Effector CD8-positive, alpha-beta T cell (primary cell): ENCODE data around the gene RPUSD1.
"Not testable (repeated sequence)": the region's sequence is repeated elsewhere in the genome, so short reads cannot be mapped to it uniquely, and the experiment has no call there.

Experiments
- DNase-seq: peaks from one replicate; lab custom pipeline; 2025; lab: John Stamatoyannopoulos, UW

RPUSD1 gene

DNA sequence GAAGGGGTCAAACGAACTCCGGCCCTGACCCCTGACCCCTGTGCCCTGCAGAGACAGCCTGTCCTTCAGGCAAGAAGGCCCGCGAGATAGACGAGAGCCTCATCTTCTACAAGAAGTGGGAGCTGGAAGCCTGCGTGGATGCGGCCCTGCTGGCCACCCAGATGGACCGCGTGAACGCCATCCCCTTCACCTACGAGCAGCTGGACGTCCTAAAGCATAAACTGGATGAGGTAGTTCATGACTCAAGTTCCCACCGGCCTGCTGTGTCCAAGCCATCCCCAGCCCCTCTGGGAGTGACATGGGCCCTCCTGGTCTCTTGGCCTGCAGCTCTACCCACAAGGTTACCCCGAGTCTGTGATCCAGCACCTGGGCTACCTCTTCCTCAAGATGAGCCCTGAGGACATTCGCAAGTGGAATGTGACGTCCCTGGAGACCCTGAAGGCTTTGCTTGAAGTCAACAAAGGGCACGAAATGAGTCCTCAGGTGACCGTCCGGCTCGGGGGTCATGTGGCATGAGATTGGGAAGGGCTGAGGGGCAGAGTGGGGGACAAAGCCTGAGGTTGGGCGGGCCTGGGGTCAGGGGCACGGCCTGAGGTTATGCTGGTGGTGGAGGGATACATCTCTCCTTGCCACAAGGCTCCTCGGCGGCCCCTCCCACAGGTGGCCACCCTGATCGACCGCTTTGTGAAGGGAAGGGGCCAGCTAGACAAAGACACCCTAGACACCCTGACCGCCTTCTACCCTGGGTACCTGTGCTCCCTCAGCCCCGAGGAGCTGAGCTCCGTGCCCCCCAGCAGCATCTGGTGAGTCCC lies 22.0 kb downstream of the RPUSD1 start:
- no peak for DNase-seq

DNA sequence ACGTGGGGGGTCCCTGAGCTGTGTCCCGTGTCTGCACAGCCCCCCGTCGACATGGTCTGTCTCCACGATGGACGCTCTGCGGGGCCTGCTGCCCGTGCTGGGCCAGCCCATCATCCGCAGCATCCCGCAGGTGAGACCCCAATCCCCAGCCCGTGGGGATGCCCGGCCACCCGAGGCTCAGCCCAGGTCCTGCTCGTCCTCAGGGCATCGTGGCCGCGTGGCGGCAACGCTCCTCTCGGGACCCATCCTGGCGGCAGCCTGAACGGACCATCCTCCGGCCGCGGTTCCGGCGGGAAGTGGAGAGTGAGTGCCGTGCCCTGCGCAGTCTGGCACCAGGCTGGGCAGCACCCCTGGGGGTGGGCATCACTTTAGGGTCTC lies 22.7 kb downstream of the RPUSD1 start:
- DNase-seq, result no peak

DNA sequence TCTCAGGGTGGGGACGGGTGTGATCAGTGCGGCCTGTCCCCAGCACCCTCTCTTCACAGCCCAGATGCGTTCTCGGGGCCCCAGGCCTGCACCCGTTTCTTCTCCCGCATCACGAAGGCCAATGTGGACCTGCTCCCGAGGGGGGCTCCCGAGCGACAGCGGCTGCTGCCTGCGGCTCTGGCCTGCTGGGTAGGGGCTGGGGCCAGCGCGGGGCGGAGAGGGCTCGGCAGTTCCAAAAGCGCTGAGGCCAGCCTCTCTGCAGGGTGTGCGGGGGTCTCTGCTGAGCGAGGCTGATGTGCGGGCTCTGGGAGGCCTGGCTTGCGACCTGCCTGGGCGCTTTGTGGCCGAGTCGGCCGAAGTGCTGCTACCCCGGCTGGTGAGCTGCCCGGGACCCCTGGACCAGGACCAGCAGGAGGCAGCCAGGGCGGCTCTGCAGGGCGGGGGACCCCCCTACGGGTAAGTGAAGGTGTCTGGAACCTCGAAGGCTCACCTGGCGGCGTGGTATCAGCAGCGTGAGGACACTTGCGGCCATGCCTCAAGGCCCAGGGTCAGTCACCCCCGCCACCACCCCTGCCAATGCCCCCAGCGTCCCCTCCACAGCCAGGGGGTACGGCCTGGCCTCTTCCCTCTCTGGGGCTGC lies 23.2 kb downstream of the RPUSD1 start:
- DNase-seq, result no peak

- DNase-seq, result no peak
Measured at GRCh38 chr16:764184-764750, 23.9 kb downstream of the RPUSD1 start.

GRCh38 chr16:763369-764183 lies 24.6 kb downstream of the RPUSD1 start:
- no peak for DNase-seq

DNA sequence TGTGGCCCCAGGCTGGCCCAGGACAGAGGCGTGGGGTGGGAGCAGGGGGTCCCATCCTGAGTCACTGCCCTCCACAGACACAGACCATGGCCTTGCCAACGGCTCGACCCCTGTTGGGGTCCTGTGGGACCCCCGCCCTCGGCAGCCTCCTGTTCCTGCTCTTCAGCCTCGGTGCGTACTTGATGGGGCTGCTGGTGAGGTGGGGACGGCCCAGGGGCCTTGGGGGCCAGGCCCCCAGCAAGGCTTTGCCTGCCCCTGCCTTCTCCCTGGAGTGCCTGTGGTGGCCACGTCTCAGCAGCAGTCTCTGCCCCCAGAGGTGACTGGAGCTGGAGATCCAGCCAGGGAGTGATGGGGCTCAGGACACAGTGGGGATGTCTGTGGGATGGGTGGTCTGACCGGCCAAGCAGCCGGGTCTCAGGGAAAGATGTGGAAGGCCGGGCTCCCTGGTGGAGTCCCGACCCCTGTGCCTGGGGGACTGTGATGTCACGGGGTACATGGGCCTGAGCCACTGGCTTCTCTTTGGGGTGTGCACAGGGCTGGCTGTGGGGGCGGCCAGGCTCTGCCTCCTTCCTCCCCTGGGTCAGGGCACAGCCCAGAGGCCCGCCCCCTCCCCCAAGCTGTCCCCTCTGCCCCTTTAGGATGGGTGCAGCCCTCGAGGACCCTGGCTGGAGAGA lies 25.4 kb downstream of the RPUSD1 start:
- no peak for DNase-seq

DNA sequence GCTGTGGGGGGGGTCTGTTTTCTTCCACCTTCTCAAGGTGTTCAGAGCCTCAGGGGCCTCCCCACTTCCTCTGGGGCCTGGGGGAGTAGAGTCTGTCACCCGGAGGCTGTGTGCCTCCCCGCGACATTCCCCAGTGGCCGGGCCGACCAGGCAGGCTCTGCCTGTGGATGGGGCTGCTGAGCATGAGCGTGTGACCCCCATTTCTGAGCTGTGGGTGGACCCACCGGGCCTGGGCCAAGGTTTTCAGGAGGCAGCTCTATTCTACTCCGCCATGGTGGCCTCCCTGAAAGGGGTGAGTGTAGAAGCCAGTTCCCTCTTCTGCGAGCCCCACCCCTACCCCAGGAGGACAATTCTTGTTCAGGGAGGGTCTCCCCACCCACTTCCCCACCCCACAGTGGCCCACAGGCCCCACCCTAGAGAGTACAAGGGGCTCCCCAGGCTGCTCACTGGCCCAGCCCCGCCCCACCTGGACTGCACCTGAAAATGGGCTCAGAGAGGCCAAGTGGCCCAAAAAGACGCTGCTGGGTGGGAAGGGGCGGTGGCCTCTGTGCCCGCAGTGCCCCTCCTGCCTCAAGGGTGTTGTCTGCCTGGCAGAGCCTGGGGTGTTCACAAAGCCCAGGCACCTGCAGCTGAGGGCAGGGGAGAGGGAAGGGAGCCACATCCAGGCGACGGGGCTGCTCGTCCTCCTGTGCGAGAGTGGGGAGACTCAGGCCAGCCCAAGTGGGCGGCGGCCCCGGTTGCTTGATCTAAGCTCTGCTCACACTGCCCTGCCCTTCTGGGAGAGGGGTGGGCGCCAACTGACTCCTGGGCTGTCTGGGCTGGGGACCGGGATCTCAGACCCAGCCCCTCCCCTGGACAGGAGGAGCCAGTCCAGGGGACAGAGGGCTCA lies 26.3 kb downstream of the RPUSD1 start:
- DNase-seq, result no peak

GRCh38 chr16:760545-761343 lies 27.4 kb downstream of the RPUSD1 start, which contains the start of gene MSLN:
Gene MSLN, plus strand, starts transcription at chr16:760734. Its CDS starts 1,947 bp downstream, at chr16:762681.
- no peak for DNase-seq

- no peak for DNase-seq
Measured at GRCh38 chr16:760065-760464, 28.1 kb downstream of the RPUSD1 start.

GRCh38 chr16:759110-759910 lies 28.9 kb downstream of the RPUSD1 start:
- no peak for DNase-seq

DNA sequence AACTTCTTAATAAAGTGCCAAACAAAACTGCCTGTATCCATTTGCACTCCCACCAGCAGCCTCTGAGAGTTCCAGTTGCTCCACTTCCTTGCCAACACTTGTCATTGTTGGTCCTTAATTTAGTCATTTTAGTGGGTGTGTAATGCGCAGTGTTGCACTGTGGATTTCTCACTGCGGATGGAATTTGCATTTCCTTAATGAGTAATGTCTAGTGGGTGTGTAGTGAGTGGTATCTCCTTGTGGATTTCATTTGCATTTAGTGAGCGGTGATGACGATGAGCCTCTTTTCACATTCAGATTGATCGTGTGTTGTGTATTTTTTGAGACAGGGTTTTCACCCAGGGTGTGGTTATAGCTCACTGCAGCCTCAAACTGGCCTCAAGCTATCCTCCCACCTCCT lies 31.8 kb downstream of the RPUSD1 start:
- no peak for DNase-seq

- no peak for DNase-seq
Measured at GRCh38 chr16:754656-755055, 33.5 kb downstream of the RPUSD1 start.

GRCh38 chr16:754121-754607 lies 34.0 kb downstream of the RPUSD1 start:
- DNase-seq, result not testable (repeated sequence)

DNA sequence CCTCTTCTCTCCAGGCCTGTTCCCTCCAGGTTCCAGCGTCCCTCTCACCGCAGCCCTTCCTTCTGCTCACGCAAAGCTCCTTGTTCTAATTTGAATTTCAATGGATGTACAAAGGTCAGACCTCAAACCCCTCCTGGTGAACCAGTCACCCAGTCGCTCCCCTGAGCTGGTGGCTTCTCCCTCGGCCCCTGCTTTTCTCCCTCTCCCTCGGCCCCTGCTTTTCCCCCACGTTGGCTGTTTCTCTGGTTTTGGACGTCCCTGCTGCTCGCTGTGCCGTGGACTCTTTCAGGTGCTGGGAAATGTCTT lies 36.2 kb downstream of the RPUSD1 start:
- no peak for DNase-seq

DNA sequence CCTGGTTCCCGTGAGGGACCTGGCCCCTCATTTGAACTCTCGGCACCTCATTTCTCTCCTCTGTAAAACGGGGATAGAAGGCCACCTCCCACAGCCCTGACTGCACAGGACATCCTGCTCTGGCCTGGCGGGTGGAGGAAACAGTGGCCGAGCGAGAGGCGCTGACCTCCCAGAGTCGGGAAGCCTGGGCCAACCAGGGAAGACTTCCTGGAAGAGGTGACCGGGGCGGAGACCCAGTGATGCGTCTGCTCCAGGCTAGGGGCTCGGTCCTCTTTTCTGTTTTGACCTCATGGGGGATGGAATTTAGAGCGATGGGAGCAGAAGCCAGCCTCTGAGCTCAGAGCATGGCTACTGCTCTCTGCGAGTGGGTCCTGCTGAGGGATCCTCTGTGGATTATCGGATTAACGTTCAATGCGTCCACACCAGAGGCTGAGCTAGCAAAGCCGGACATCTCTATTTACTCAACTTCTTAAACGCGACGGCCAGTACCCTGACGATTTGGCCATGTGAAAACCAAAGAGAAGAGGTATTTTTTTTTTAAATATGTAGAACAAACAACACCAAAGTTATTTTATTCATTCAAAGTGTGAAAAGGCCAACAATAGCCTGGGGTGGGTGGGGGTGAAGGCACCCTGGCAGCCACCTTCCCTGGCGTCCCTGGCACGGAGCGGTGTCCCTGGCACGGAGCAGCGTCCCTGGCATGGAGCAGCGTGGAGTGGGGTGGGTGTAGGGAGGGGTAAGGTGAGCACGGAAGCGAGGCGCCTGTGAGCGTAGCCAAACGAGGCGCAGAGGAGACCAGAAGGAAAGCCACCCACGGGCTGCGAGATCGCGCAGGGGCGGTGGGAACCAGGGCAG lies 36.8 kb downstream of the RPUSD1 start:
- DNase-seq, result no peak

GRCh38 chr16:750485-750884 lies 37.7 kb downstream of the RPUSD1 start:
- no peak for DNase-seq

- no peak for DNase-seq
Measured at GRCh38 chr16:749010-749409, 39.2 kb downstream of the RPUSD1 start.
